LNCAP (cell line): Measurements from ENCODE around the gene CCR6.

Source experiments
- TF ChIP-seq, protein P1 (sequence below): fragments of 450-650 bp; IDR thresholded peaks from 2 replicates; pipeline ENCODE4 v1.5.1; 2017; ENCODE audit warnings: mild to moderate bottlenecking

Gene CCR6

DNA sequence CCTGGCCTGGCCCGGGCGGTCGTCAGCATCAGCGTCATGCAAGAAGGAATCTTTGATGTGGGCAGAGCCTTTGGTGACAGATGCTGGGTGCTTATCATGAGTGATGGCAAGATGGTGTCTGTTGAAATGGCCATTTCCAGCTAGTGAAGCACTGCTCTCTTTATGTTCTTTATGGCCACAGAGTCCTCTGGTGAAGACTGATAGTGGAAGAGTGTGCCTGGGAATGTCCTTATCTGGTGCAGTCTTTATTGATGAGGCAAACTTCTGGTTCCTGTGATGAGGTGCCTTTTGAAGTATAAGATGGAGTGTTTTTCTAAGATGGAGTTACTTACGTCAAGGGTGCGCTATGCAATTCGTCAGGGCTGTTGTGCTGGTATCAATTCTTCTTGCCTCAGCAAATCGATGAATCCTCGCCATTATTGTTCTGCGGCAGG, 22.6 kb upstream of the CCR6 start:
- TF ChIP-seq, protein P1, sequence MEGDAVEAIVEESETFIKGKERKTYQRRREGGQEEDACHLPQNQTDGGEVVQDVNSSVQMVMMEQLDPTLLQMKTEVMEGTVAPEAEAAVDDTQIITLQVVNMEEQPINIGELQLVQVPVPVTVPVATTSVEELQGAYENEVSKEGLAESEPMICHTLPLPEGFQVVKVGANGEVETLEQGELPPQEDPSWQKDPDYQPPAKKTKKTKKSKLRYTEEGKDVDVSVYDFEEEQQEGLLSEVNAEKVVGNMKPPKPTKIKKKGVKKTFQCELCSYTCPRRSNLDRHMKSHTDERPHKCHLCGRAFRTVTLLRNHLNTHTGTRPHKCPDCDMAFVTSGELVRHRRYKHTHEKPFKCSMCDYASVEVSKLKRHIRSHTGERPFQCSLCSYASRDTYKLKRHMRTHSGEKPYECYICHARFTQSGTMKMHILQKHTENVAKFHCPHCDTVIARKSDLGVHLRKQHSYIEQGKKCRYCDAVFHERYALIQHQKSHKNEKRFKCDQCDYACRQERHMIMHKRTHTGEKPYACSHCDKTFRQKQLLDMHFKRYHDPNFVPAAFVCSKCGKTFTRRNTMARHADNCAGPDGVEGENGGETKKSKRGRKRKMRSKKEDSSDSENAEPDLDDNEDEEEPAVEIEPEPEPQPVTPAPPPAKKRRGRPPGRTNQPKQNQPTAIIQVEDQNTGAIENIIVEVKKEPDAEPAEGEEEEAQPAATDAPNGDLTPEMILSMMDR: no peak

DNA sequence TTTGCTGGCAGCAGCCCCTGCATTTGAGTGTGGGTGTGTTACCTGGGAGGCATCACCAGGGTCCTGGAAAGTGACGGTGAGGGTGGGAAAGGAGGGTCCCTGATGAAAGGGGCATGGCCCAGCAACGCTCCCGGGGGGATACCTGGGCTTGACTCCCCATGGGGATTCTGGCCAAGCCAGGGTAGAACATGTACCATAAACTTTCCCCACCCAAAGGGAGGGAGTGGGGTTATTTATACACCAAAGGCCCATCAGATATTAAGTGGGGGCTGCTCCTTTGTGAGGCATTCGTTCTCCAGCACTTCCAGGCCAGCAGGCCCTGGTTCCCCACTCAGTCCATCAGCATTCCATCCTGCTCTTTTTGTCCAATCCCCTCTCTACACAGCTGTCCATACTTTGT, 20.6 kb upstream of the CCR6 start:
- TF ChIP-seq, protein P1: no peak

DNA sequence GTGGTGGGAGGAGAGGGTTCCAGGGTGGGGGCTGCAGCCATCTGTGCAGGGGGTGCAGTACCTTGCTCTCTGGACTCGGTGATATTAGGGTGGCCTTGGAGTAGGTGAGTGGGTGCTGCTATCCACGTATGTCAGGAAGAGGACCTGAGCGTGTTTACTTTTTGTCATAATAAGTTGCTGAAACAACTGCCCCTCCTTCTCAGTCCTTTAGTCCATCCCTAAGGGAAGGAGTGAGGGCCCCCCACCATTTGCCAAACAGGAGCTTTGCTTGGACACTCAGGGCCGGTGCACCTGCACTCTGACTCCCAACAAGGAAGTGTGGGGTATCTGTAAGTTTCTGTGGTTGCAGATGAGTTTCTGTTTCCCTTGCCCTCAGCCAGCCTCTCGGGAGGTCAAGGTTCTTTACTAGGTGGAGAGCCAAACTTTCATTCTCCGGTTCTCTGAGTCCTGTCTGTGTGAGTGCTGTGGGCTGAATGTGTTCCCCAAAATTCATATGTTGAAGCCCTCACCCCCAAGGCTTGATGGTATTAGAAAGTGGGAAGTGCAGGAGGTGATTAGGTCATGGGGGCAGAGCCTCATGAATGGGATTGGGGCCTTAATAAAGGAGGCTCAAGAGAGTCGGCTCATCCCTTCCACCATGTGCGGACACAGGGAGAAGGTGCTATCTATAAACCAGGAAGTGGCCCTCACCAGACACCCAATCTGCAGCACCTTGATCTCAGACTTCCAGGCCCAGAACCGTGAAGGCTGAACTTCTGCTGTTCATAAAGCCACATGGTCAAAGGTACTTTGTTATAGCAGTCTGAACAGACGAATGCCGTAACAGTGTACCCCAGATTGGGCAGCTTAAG, 19.6 kb upstream of the CCR6 start:
- TF ChIP-seq, protein P1: no peak

DNA sequence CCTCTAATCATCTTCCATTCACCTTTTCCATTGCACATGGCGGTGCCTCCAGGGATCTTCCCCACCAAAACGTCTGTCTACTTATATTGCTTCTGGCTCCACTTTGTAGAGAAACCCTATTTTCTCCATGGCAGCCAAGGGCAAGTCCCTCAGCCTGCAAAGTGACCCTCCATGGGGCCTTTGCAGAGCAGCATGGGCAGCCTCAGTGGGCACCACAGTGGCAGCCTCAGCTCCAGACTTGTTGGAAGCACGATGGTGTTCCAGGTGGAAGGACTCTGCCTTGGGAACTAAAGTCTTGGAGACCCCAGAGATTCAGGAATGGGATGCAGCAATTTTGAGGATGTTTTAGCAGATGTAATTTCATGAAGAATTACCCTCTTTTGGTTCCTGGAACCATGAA, 18.5 kb upstream of the CCR6 start:
- TF ChIP-seq, protein P1: no peak

DNA sequence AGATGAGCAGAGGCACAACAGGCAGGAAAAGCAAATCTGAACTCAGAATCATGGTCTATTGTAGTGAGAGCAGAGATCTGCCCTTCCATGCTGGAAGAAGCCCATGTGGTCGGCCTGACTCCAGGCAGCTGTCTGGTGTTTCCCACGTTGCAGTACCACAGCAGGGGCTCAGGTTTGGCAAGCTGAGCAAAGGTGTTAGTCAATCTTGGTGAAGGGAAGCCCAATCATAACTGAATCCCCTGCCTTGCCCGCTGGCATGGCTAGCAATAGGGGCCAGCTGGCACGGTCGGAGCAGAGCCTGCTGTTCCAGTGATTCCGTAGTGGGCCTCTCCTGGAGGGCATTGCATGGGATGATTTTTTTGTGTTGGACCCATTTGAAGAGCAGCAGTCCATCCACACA, 17.8 kb upstream of the CCR6 start:
- TF ChIP-seq, protein P1: no peak

DNA sequence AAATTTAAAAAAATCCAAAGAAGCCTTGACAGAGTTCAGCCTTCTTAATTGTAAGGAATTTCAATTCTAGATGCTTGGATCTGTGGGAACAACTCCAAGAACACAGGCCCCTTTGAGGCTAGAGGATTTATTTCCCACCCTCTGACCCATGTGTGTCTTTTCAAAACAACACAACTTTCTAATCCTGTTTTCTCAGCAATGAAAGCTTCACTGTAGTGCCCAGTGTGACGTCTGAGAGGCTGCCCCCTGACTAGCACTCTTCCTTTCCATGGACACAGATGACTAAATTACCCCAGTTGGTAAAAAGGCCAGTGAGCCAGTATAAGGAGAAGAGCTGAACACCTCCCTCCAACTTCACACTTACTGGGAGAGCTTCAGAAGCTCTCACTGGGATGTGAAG, 16.5 kb upstream of the CCR6 start:
- TF ChIP-seq, protein P1: no peak

DNA sequence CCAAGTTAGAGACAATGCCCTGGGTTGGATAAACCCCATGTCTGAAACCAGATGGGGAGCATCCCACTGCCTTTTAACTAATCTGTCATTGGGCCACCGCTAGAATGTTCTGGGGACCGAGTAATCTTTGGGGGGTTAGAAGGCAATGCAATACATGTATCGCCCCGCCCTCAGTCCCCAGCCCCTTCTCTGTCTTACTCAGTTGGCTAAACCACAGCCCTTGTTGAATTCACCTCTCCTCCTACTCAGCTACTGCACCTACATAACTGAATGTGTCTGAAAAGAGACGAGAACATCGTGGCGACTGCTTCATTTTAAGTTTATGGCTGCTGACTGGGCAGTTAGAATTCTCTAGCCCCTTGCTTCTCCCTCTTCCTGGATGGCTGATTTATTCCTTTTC, 15.1 kb upstream of the CCR6 start:
- TF ChIP-seq, protein P1: no peak
